Vagina (tissue), 2 donors: ENCODE data around the gene SUPT6H. TPM values are rescaled to one million over a fixed set of nuclear protein-coding genes. Genes with fewer than 3 reads are reported as not detected.
A peak's percentile ranks its signal among the peaks of the same experiment; 100 is the strongest.
"Not testable (repeated sequence)": the region's sequence is repeated elsewhere in the genome, so short reads cannot be mapped to it uniquely, and the experiment has no call there.

ENCODE experiments used
- DNase-seq, 2 donors: peaks; one replicate each; pipeline ENCODE4 v3.0.0-alpha.2; 2017; ENCODE audit errors: extremely low spot score in 2 of 2
- H3K27ac ChIP-seq: fragments of 200-600 bp; sonication (generic); one replicate; pipeline ENCODE4 v1.5.1; 2019
- H3K27me3 ChIP-seq: fragments of 200-600 bp; sonication (generic); one replicate; pipeline ENCODE4 v1.5.1; 2019
- H3K36me3 ChIP-seq, 2 donors: fragments of 200-600 bp; sonication (generic); one replicate each; pipeline ENCODE4 v1.5.1; 2017 to 2019
- H3K4me1 ChIP-seq: fragments of 200-600 bp; sonication (generic); one replicate; pipeline ENCODE4 v1.5.1; 2019
- H3K4me3 ChIP-seq, 2 donors: fragments of 200-600 bp; sonication (generic); 1 replicate in 1 of 2; 2 replicates in 1 of 2; pipeline ENCODE4 v1.5.1; 2016 to 2019
- H3K9me3 ChIP-seq: fragments of 200-600 bp; sonication (generic); one replicate; pipeline ENCODE4 v1.5.1; 2019
- POLR2A ChIP-seq, 2 donors: fragments of 450-650 bp; IDR thresholded peaks; one replicate each; pipeline ENCODE4 v1.6.1; 2017; ENCODE audit warnings: antibody characterized with exemption in 2 of 2, mild to moderate bottlenecking in 2 of 2, moderate library complexity in 2 of 2
- POLR2AphosphoS5 ChIP-seq, 2 donors: sonication (generic); formaldehyde crosslinking; IDR thresholded peaks; one replicate each; pipeline ENCODE4 v1.9.0; 2017; ENCODE audit warnings: antibody characterized with exemption in 2 of 2, mild to moderate bottlenecking in 2 of 2, low read depth in 1 of 2; ENCODE audit not compliant: insufficient read depth in 1 of 2
- intact Hi-C: fragments of 100-400 bp; cut with DNase I; formaldehyde crosslinking; loops from one replicate; pipeline ENCODE4 v1.15.1; 2023
- total RNA-seq: library from RNA; depleted of rRNA; stranded (reverse); fragments of >200 nt; gene quantifications from one replicate; pipeline ENCODE4 v1.2.3, GENCODE V29; 2016
- TF ChIP-seq, protein P1 (sequence below), 3 experiments: fragments of 450-650 bp in 2 of 3; fragments of 200-600 bp in 1 of 3; sonication (generic) in 1 of 3; IDR thresholded peaks; one replicate each; pipeline ENCODE4 v1.5.1; 2017 to 2019; ENCODE audit warnings: antibody characterized with exemption in 3 of 3, mild to moderate bottlenecking in 2 of 3, moderate library complexity in 2 of 3

SUPT6H gene
- total RNA-seq, 1 donor from 2014 or later, result 89.6 TPM

DNA sequence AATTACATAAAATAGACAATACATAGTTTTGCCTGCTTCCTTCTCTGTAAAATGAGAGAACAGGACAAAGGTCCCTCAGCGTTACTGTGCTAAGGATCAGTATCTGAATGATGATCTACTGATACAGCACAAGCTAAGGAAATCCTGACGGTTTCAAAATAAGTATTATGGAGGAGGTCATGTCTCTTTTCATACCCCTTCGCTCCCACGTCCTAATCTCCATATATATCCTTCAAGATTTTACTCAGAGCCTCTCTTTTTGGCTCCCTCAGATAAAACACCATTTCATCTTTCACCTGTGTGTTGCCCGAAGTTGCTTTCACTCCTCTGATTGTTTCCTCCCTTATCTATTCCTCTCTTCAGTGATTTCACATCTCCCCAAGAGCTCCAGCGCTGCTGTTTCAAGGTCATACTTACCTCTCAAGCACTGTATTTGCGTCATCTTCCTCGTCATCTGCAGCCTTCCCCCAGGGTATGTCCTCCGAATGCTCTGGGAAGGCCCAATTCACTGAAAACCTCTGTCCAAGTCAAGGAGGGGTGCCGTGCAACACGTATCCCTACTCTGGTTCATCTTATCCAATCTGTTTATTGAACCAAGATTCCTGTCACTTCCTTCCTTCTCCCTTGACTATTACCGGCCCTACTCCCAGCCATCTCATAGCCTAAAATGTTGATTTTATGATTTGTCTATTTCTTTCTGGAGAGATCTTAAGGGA lies 15.8 kb upstream of the SUPT6H start:
- Histone ChIP-seq H3K4me1 (peaks cover 41% of the 10 kb centered on the region), H3K27ac (peak overlapping the region; percentile 92), H3K4me3 (peak overlapping the region in 1 of 2 donors; percentile 15), H3K27me3 (no peaks in the 10 kb centered on the region), H3K36me3 (peaks cover 0 to 29% of the 10 kb centered on the region in 2 donors), H3K9me3 (no peaks in the 10 kb centered on the region)
- DNase-seq, result no peak
- intact Hi-C loops, result no loop called here
- TF ChIP-seq POLR2AphosphoS5 (IDR thresholded peaks at IDR 0.05; ENCODE audit: insufficient read depth in 1 of 2, low read depth in 1 of 2) (no peak), POLR2A (IDR thresholded peaks at IDR 0.05) (no peak)
- TF ChIP-seq, protein P1, sequence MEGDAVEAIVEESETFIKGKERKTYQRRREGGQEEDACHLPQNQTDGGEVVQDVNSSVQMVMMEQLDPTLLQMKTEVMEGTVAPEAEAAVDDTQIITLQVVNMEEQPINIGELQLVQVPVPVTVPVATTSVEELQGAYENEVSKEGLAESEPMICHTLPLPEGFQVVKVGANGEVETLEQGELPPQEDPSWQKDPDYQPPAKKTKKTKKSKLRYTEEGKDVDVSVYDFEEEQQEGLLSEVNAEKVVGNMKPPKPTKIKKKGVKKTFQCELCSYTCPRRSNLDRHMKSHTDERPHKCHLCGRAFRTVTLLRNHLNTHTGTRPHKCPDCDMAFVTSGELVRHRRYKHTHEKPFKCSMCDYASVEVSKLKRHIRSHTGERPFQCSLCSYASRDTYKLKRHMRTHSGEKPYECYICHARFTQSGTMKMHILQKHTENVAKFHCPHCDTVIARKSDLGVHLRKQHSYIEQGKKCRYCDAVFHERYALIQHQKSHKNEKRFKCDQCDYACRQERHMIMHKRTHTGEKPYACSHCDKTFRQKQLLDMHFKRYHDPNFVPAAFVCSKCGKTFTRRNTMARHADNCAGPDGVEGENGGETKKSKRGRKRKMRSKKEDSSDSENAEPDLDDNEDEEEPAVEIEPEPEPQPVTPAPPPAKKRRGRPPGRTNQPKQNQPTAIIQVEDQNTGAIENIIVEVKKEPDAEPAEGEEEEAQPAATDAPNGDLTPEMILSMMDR (IDR thresholded peaks at IDR 0.05), result no peak

GRCh38 chr17:28648698-28649097 lies 13.3 kb upstream of the SUPT6H start:
- Histone ChIP-seq H3K36me3 (peaks cover 0 to 21% of the 10 kb centered on the region in 2 donors), H3K9me3 (no peaks in the 10 kb centered on the region), H3K4me1 (peaks cover 21% of the 10 kb centered on the region), H3K27me3 (no peaks in the 10 kb centered on the region), H3K4me3 (no peak overlapping the region), H3K27ac (no peak overlapping the region)
- intact Hi-C loops, result no loop called here
- DNase-seq, result no peak
- no peak for TF ChIP-seq POLR2A (IDR thresholded peaks at IDR 0.05)

DNA sequence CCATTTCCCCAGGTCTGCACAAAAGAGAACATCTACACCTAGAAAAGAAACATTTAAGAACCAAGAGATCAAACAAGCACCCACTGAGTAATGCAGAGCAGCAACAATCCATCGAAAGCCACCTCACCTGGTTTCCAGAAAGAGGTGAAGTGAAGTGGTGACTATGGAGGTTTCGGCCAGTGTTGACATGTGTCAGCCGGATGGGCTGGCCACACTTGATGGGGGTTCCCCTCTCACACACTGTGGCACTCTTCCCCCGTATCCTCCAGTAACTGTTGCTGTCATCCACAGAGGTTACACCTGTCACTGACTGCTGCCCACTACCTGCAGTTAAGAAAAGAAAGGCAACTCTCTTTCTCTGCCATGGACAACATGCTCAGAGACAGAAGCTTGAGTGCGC lies 6.8 kb upstream of the SUPT6H start:
- Histone ChIP-seq H3K9me3 (no peaks in the 10 kb centered on the region), H3K27ac (no peak overlapping the region), H3K36me3 (peaks cover 0 to 41% of the 10 kb centered on the region in 2 donors), H3K4me1 (peaks cover 3% of the 10 kb centered on the region), H3K4me3 (no peak overlapping the region), H3K27me3 (no peaks in the 10 kb centered on the region)
- TF ChIP-seq POLR2AphosphoS5 (IDR thresholded peaks at IDR 0.05; ENCODE audit: insufficient read depth in 1 of 2, low read depth in 1 of 2) (no peak), POLR2A (IDR thresholded peaks at IDR 0.05) (no peak)
- TF ChIP-seq, protein P1 (IDR thresholded peaks at IDR 0.05), result no peak
- DNase-seq, result no peak
- intact Hi-C loops, result no loop called here

DNA sequence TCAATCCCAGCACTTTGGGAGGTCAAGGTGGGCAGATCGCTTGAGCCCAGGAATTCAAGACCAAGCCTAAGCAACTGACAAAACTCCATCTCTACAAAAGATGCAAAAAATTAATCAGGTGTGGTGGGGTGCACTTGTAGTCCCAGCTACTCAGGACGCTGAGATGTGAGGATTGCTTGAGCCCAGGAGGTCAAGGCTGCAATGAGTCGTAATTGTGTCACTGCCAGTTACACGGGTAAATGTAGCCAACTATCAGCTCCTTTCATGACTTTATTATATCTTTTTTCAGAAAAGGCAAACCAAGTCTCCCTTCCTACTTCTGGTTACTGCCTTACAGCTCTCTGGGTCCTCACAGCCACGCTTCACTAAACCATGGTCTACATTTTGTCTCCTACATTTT lies 4.2 kb upstream of the SUPT6H start:
- intact Hi-C loops, result no loop called here
- peaks cover 19% of the 10 kb centered on the region for H3K4me1 ChIP-seq
- no peak overlapping the region for H3K27ac ChIP-seq
- H3K9me3 ChIP-seq, result no peaks in the 10 kb centered on the region
- no peak overlapping the region for H3K4me3 ChIP-seq
- TF ChIP-seq, protein P1 (IDR thresholded peaks at IDR 0.05), result no peak
- TF ChIP-seq POLR2A (IDR thresholded peaks at IDR 0.05) (no peak), POLR2AphosphoS5 (IDR thresholded peaks at IDR 0.05; ENCODE audit: insufficient read depth in 1 of 2, low read depth in 1 of 2) (no peak)
- H3K27me3 ChIP-seq, result no peaks in the 10 kb centered on the region
- H3K36me3 ChIP-seq, result peaks cover 0 to 38% of the 10 kb centered on the region in 2 donors
- DNase-seq, result no peak

DNA sequence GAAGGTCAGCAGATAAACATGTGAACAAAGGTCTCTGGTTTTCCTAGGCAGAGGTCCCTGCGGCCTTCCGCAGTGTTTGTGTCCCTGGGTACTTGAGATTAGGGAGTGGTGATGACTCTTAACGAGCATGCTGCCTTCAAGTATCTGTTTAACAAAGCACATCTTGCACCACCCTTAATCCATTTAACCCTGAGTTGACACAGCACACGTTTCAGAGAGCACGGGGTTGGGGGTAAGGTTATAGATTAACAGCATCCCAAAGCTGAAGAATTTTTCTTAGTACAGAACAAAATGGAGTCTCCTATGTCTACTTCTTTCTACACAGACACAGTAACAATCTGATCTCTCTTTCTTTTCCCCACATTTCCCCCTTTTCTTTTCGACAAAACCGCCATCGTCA lies 3.7 kb upstream of the SUPT6H start:
- H3K27me3 ChIP-seq, H3K9me3 ChIP-seq, intact Hi-C loops, H3K4me3 ChIP-seq, DNase-seq, H3K27ac ChIP-seq: not testable (repeated sequence)
- peaks cover 25% of the 10 kb centered on the region for H3K4me1 ChIP-seq
- peaks cover 0 to 36% of the 10 kb centered on the region in 2 donors for H3K36me3 ChIP-seq

DNA sequence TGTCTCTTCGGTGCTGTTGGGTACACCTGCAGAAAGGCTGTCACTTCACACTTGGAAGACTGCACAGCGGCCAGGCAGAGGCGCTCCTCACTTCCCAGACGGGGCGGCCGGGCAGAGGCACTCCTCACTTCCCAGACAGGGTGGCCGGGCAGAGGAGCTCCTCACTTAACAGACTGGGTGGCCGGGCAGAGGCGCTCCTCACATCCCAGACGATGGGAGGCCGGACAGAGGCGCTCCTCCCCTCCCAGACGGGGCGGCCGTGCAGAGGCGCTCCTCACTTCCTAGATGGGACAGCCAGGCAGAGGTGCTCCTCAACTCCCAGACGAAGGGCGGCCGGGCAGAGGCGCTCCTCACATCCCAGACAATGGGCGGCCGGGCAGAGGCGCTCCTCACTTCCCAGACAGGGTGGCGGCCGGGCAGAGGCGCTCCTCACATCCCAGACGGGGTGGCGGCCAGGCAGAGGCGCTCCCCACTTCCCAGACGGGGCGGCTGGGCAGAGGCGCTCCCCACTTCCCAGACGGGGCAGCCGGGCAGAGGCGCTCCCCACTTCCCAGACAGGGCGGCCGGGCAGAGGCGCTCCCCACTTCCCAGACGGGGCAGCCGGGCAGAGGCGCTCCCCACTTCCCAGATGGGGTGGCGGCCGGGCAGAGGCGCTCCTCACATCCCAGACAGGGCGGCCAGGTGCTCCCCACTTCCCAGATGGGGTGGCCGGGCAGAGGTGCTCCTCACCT lies 3.1 kb upstream of the SUPT6H start:
- peaks cover 0 to 30% of the 10 kb centered on the region in 2 donors for H3K36me3 ChIP-seq
- DNase-seq, H3K27ac ChIP-seq, H3K27me3 ChIP-seq, H3K4me3 ChIP-seq, H3K9me3 ChIP-seq, intact Hi-C loops: not testable (repeated sequence)
- H3K4me1 ChIP-seq, result peaks cover 31% of the 10 kb centered on the region

DNA sequence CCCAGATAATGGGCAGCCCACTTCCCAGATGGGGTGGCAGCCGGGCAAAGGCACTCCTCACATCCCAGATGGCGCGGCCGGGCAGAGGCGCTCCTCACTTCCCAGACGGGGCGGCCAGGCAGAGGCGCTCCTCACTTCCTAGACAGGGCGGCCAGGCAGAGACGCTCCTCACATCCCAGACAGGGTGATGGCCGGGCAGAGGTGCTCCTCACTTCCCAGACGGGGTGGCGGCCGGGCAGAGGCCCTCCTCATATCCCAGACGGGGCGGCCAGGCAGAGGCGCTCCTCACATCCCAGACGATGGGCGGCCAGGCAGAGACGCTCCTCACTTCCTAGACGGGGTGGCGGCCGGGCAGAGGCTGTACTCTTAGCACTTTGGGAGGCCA lies 2.5 kb upstream of the SUPT6H start:
- DNase-seq, H3K4me3 ChIP-seq, H3K27ac ChIP-seq, H3K27me3 ChIP-seq, H3K9me3 ChIP-seq, intact Hi-C loops: not testable (repeated sequence)
- H3K4me1 ChIP-seq, result peaks cover 37% of the 10 kb centered on the region
- H3K36me3 ChIP-seq, result peaks cover 0 to 29% of the 10 kb centered on the region in 2 donors
